ENCODE results near the gene ATP2B3.

DNA sequence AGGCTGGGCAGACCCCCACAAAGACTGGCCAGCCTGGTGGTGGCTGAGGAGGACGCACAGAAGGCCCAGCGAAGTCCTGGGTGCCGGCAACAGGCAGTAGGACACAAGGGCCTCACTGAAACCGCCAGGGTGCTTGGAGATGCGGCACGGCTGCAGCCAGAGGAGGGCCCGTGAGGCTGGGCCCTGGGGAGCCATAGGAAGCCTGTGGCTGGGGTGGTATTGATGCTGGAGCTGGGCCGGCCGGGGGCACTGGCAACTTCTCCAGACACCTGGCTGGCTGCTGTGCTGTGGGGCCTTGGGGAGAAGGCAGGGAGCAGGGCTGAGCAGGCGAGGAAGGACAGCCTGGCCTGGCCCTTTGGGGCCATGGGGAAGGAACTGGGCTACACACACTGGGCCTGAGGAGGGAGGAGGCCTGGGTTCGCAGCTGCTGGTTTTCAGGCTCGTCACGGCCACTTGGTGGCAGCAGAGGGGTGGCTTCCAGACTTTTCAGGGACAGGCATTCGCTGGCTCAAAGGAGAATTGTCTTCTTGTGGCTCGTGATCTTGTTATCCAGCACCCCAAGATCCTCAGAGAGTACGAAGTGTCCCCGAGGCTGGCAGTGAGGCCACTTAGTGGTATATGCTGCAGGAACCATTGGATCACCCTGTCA is 37.2 kb downstream of the ATP2B3 start:
- no peak for TF ChIP-seq SP1 (IDR thresholded peaks at IDR 0.05)
- no peak for TF ChIP-seq L3MBTL2 (conservative IDR thresholded peaks at IDR 0.05)
- no peak for TF ChIP-seq LEF1 (IDR thresholded peaks at IDR 0.05; ENCODE audit: borderline replicate concordance)
- TF ChIP-seq CTBP1 (IDR thresholded peaks at IDR 0.05; ENCODE audit: borderline replicate concordance): no peak
- no peak for TF ChIP-seq FOXM1 (IDR thresholded peaks at IDR 0.05; ENCODE audit: borderline replicate concordance)
- no peak for TF ChIP-seq FOXK2 (IDR thresholded peaks at IDR 0.05)
- TF ChIP-seq BHLHE40 (IDR thresholded peaks at IDR 0.05; ENCODE audit: borderline replicate concordance): no peak
